GM18861 (cell line): ENCODE results near the gene HMCN2.

Experiments used
- ATAC-seq: cut with Tn5 transposase; IDR thresholded peaks from one replicate; pipeline ENCODE4 v1.9.1; 2021; ENCODE audit not compliant: unreplicated experiment

The HMCN2 gene

GRCh38 chr9:130461218-130461630, 195.7 kb downstream of the HMCN2 start:
- ATAC-seq = no peak

GRCh38 chr9:130461731-130462130, 196.2 kb downstream of the HMCN2 start:
- no peak for ATAC-seq

- ATAC-seq = no peak
Observed at GRCh38 chr9:130462685-130463540, 197.4 kb downstream of the HMCN2 start.

GRCh38 chr9:130463763-130464745, 198.5 kb downstream of the HMCN2 start:
- no peak for ATAC-seq

GRCh38 chr9:130465383-130466096, 200.0 kb downstream of the HMCN2 start:
- ATAC-seq = no peak

GRCh38 chr9:130466537-130467217, 201.1 kb downstream of the HMCN2 start:
- ATAC-seq = no peak

- no peak for ATAC-seq
Observed at GRCh38 chr9:130467316-130467715, 201.8 kb downstream of the HMCN2 start.

- ATAC-seq = no peak
Observed at GRCh38 chr9:130468566-130468965, 203.0 kb downstream of the HMCN2 start.

GRCh38 chr9:130470269-130470668, 204.7 kb downstream of the HMCN2 start:
- no peak for ATAC-seq

- no peak for ATAC-seq
Observed at GRCh38 chr9:130470950-130471349, 205.4 kb downstream of the HMCN2 start.

GRCh38 chr9:130471411-130472183, 206.0 kb downstream of the HMCN2 start:
- ATAC-seq = no peak

- no peak for ATAC-seq
Observed at GRCh38 chr9:130472184-130472705, 206.7 kb downstream of the HMCN2 start.

GRCh38 chr9:130473009-130473408, 207.4 kb downstream of the HMCN2 start:
- ATAC-seq = no peak

GRCh38 chr9:130473566-130473965, 208.0 kb downstream of the HMCN2 start:
- no peak for ATAC-seq

GRCh38 chr9:130474106-130474505, 208.5 kb downstream of the HMCN2 start:
- no peak for ATAC-seq

GRCh38 chr9:130476151-130476730, 210.7 kb downstream of the HMCN2 start:
- ATAC-seq = no peak

GRCh38 chr9:130477564-130477963, 212.0 kb downstream of the HMCN2 start:
- no peak for ATAC-seq

- ATAC-seq = no peak
Observed at GRCh38 chr9:130478152-130478551, 212.6 kb downstream of the HMCN2 start.
